NT2/D1 (cell line): ENCODE measurements around the gene ADGRG1.

ENCODE experiments used
- DNase-seq: peaks from one replicate; pipeline ENCODE4 v3.0.0-alpha.2; 2011; ENCODE audit warnings: low read depth, low spot score
- H3K27me3 ChIP-seq: 2 replicates; pipeline ENCODE4 v1.6.0; 2011; ENCODE audit warnings: mild to moderate bottlenecking; ENCODE audit not compliant: insufficient read length, insufficient read depth
- H3K36me3 ChIP-seq: 2 replicates; pipeline ENCODE4 v1.6.1; 2011; ENCODE audit warnings: mild to moderate bottlenecking, low read length, mixed read lengths; ENCODE audit not compliant: insufficient read depth, insufficient read length
- H3K4me1 ChIP-seq: 2 replicates; pipeline ENCODE4 v1.5.1; 2011; ENCODE audit not compliant: insufficient read depth, insufficient read length
- H3K4me3 ChIP-seq: 2 replicates; pipeline ENCODE4 v1.5.1; 2011; ENCODE audit warnings: low read depth; ENCODE audit not compliant: insufficient read length
- H3K9ac ChIP-seq: 2 replicates; pipeline ENCODE4 v1.6.0; 2011; ENCODE audit warnings: low read depth; ENCODE audit not compliant: insufficient read length
- H3K9me3 ChIP-seq: 2 replicates; pipeline ENCODE4 v1.5.1; 2011; ENCODE audit warnings: mild to moderate bottlenecking, low read length; ENCODE audit not compliant: insufficient read depth
- SUZ12 ChIP-seq: IDR thresholded peaks from 2 replicates; pipeline ENCODE4 v1.6.1; 2011; ENCODE audit not compliant: insufficient read length, insufficient read depth; ENCODE audit errors: extremely low read depth
- YY1 ChIP-seq: IDR thresholded peaks from 2 replicates; pipeline ENCODE4 v1.6.1; 2011; ENCODE audit not compliant: insufficient read length, insufficient read depth
- ZNF274 ChIP-seq: IDR thresholded peaks from 2 replicates; pipeline ENCODE4 v1.6.1; 2011; ENCODE audit warnings: mild to moderate bottlenecking, low read depth, low read length

ADGRG1 gene

DNA sequence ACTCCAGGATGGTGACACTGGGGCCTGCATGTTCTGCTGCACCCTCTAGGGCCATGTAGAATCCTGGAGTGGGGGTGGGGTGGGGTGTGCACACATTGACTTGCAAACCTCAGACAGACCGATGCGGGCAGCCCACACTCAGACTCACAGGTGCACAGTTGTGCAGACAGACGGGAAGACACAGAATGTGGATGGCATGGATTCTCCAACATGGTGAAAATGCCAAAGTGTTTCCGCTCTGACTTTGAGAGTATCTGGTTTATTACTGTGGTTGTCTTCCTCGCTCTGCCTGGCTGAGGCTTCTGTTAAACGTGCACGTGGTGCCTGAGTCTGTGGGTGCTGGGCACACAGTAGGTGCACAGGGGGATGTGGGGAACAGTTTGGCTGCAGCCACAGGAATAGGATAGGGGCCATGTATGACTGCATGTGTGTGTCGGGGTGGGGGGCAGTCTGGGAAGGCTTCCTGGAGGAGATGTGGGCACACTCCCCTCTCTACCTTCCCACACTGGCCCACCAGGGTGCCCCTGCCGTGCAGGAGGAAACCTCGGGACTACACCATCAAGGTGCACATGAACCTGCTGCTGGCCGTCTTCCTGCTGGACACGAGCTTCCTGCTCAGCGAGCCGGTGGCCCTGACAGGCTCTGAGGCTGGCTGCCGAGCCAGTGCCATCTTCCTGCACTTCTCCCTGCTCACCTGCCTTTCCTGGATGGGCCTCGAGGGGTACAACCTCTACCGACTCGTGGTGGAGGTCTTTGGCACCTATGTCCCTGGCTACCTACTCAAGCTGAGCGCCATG, 30.6 kb downstream of the ADGRG1 start:
- no peak for TF ChIP-seq SUZ12
- TF ChIP-seq ZNF274 = no peak
- no peak for TF ChIP-seq YY1
- H3K36me3 ChIP-seq = peaks cover 5% of the 10 kb centered on the region
- no peak for DNase-seq
- no peaks in the 10 kb centered on the region for H3K9me3 ChIP-seq
- H3K4me3 ChIP-seq = no peak overlapping the region
- no peak overlapping the region for H3K9ac ChIP-seq
- H3K27me3 ChIP-seq = no peaks in the 10 kb centered on the region
- H3K4me1 ChIP-seq = peaks cover 5% of the 10 kb centered on the region

DNA sequence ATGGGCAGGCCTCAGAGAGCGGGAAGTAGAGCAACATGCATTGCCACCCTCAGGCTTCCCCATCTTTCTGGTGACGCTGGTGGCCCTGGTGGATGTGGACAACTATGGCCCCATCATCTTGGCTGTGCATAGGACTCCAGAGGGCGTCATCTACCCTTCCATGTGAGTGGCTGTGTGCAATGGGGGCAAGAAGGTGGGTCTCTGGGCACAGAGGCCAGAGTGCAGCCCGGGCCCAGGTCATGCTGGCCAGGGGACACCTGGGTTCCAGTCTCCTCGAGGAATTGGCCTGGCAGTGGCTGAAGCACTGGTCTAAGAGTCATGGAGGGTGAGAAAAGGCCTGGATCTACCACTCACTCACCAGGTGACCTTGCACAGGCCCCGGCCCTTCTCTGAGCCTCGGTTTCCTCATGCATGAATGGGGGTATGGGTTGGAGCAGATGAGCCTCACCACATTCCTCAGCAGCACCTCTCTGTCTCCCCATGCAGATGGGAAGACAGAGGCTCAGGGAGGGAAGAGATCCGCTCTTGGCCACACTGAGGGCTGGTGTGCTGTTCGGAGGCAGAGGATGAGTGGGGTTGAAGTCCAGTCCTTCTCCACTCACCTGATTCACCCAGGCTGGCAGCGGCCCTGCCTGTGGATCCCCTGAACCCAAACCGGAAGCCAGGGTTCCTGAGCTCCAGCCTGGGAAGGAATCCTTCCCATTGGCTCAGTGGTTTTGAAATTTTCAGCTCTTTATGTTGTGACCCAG, 32.5 kb downstream of the ADGRG1 start:
- no peak for DNase-seq
- H3K9me3 ChIP-seq = no peaks in the 10 kb centered on the region
- H3K9ac ChIP-seq = no peak overlapping the region
- no peak for TF ChIP-seq SUZ12
- H3K4me1 ChIP-seq = peaks cover 9% of the 10 kb centered on the region
- H3K27me3 ChIP-seq = no peaks in the 10 kb centered on the region
- no peak overlapping the region for H3K4me3 ChIP-seq
- peaks cover 5% of the 10 kb centered on the region for H3K36me3 ChIP-seq

DNA sequence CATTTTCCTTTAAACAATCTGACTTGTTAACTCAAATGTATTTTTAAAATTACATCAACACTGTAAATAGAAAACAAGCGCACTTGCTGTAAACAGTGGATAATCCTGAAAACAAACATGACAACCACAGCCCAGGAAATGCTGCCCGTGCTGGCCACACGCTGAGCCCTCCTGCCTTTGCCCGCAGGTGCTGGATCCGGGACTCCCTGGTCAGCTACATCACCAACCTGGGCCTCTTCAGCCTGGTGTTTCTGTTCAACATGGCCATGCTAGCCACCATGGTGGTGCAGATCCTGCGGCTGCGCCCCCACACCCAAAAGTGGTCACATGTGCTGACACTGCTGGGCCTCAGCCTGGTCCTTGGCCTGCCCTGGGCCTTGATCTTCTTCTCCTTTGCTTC, 33.1 kb downstream of the ADGRG1 start:
- no peak for DNase-seq
- no peak for TF ChIP-seq ZNF274
- TF ChIP-seq YY1 = no peak
- no peak for TF ChIP-seq SUZ12
- Histone ChIP-seq H3K9ac (no peak overlapping the region), H3K36me3 (peaks cover 5% of the 10 kb centered on the region), H3K4me3 (no peak overlapping the region), H3K9me3 (no peaks in the 10 kb centered on the region), H3K27me3 (no peaks in the 10 kb centered on the region), H3K4me1 (peaks cover 9% of the 10 kb centered on the region)

DNA sequence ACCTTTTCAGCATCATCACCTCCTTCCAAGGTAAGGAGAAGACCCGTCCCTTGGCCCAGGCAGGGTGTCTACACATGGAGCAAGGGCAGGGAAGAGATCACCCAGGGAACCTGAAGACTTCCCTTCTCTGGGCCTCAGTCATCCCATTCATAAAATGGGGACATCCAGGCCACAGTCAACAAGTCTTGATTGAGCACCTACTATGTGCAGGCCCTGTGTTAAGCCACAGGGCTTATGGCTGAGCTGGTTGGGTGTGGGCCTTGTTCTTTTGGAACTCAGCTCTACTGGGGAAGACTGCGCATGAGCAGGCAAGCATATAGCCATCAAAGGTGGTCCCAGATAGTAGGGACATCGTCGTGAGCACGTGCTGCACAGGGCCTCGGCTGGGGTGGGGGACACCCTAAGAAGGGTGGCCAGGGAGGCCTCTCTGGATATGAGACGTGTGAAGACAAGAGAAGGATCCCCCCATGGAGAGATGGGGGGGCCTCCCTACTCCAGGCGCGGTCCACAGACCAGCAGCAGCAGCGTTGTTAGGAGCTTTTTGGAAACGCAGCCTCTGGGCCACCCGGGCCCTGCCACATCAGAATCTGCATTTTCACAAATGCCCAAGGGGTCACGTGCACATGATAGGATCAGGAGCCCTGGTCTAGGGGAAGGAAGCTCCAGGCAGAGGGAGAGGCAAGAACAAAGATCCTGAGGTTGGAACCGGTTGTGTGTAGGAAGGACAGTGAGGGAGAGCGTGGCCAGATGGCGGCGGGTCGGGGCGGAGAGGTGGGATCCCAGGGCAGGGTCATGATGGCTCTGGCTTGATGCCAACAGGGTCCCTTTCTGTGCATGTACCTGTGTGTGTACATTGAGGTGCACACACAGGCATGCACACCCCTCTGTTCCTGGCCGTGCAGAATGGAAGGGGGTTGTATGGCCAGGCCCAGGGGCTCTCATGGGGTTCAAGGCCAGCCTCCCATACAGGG, 33.8 kb downstream of the ADGRG1 start:
- peaks cover 5% of the 10 kb centered on the region for H3K36me3 ChIP-seq
- H3K9ac ChIP-seq = no peak overlapping the region
- no peaks in the 10 kb centered on the region for H3K27me3 ChIP-seq
- no peak for DNase-seq
- H3K4me1 ChIP-seq = peaks cover 14% of the 10 kb centered on the region
- TF ChIP-seq ZNF274 (no peak), YY1 (no peak), SUZ12 (no peak)
- no peaks in the 10 kb centered on the region for H3K9me3 ChIP-seq
- H3K4me3 ChIP-seq = no peak overlapping the region

DNA sequence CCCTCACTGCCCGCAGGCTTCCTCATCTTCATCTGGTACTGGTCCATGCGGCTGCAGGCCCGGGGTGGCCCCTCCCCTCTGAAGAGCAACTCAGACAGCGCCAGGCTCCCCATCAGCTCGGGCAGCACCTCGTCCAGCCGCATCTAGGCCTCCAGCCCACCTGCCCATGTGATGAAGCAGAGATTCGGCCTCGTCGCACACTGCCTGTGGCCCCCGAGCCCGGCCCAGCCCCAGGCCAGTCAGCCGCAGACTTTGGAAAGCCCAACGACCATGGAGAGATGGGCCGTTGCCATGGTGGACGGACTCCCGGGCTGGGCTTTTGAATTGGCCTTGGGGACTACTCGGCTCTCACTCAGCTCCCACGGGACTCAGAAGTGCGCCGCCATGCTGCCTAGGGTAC, 35.0 kb downstream of the ADGRG1 start:
- TF ChIP-seq SUZ12 (no peak), ZNF274 (no peak), YY1 (no peak)
- H3K9ac ChIP-seq = no peak overlapping the region
- no peaks in the 10 kb centered on the region for H3K9me3 ChIP-seq
- H3K4me1 ChIP-seq = peaks cover 17% of the 10 kb centered on the region
- no peak overlapping the region for H3K4me3 ChIP-seq
- no peaks in the 10 kb centered on the region for H3K27me3 ChIP-seq
- peaks cover 5% of the 10 kb centered on the region for H3K36me3 ChIP-seq
- no peak for DNase-seq

DNA sequence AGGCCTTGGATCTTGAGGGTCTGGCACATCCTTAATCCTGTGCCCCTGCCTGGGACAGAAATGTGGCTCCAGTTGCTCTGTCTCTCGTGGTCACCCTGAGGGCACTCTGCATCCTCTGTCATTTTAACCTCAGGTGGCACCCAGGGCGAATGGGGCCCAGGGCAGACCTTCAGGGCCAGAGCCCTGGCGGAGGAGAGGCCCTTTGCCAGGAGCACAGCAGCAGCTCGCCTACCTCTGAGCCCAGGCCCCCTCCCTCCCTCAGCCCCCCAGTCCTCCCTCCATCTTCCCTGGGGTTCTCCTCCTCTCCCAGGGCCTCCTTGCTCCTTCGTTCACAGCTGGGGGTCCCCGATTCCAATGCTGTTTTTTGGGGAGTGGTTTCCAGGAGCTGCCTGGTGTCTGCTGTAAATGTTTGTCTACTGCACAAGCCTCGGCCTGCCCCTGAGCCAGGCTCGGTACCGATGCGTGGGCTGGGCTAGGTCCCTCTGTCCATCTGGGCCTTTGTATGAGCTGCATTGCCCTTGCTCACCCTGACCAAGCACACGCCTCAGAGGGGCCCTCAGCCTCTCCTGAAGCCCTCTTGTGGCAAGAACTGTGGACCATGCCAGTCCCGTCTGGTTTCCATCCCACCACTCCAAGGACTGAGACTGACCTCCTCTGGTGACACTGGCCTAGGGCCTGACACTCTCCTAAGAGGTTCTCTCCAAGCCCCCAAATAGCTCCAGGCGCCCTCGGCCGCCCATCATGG, 35.7 kb downstream of the ADGRG1 start:
- Histone ChIP-seq H3K4me1 (peaks cover 14% of the 10 kb centered on the region), H3K4me3 (no peak overlapping the region), H3K9ac (no peak overlapping the region), H3K9me3 (no peaks in the 10 kb centered on the region), H3K36me3 (peaks cover 5% of the 10 kb centered on the region), H3K27me3 (no peaks in the 10 kb centered on the region)
- TF ChIP-seq ZNF274 = no peak
- TF ChIP-seq YY1 = no peak
- no peak for TF ChIP-seq SUZ12
- DNase-seq = no peak
